Upper lobe of left lung (tissue), 4 donors: ENCODE results near the gene PTGER2.

Experiments used
- POLR2A ChIP-seq, 4 donors: fragments of 450-650 bp; IDR thresholded peaks; one replicate each; pipeline ENCODE4 v1.5.1; 2016 to 2017; ENCODE audit warnings: antibody characterized with exemption in 4 of 4, mild to moderate bottlenecking in 2 of 4
- POLR2AphosphoS5 ChIP-seq, 2 donors: sonication (generic); formaldehyde crosslinking; IDR thresholded peaks; one replicate each; pipeline ENCODE4 v1.5.1; 2017; ENCODE audit warnings: antibody characterized with exemption in 2 of 2
- TF ChIP-seq, protein P1 (sequence below), 6 experiments: fragments of 450-650 bp in 4 of 6; fragments of 200-600 bp in 2 of 6; sonication (generic) in 2 of 6; IDR thresholded peaks; one replicate each; pipeline ENCODE4 v1.5.1; 2016 to 2019; ENCODE audit warnings: antibody characterized with exemption in 6 of 6

DNA sequence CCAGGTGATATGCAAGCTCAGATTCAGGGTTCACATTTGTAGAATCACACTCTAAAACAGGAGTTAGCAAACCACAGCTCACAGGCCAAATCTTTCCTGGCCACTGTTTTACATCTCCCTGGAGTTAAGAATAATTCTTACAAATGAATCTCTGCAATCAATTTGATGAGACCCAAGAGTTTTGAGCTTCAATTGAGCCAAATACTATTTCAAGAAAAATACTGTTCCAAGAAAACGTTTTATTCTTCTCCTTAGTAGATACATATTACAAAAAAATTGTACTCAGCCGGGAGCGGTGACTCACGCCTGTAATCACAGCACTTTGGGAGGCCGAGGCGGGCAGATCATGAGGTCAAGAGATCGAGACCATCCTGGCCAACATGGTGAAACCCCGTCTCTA is 44.1 kb upstream of the PTGER2 start:
- TF ChIP-seq, protein P1, sequence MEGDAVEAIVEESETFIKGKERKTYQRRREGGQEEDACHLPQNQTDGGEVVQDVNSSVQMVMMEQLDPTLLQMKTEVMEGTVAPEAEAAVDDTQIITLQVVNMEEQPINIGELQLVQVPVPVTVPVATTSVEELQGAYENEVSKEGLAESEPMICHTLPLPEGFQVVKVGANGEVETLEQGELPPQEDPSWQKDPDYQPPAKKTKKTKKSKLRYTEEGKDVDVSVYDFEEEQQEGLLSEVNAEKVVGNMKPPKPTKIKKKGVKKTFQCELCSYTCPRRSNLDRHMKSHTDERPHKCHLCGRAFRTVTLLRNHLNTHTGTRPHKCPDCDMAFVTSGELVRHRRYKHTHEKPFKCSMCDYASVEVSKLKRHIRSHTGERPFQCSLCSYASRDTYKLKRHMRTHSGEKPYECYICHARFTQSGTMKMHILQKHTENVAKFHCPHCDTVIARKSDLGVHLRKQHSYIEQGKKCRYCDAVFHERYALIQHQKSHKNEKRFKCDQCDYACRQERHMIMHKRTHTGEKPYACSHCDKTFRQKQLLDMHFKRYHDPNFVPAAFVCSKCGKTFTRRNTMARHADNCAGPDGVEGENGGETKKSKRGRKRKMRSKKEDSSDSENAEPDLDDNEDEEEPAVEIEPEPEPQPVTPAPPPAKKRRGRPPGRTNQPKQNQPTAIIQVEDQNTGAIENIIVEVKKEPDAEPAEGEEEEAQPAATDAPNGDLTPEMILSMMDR (IDR thresholded peaks at IDR 0.05), result no peak
- no peak for TF ChIP-seq POLR2A (IDR thresholded peaks at IDR 0.05)
- no peak for TF ChIP-seq POLR2AphosphoS5 (IDR thresholded peaks at IDR 0.05)
